OCI-LY3 (cell line): ENCODE results near the gene SH3RF3.

Source experiments
- H2AFZ ChIP-seq: fragments of 200-600, 300-600 bp; shearing (Covaris generic); 2 replicates; pipeline ENCODE4 v1.6.0; 2014; ENCODE audit warnings: antibody characterized with exemption, low read depth, low read length
- H3K27ac ChIP-seq: fragments of 200-600, 300-600 bp; sonication (generic); 2 replicates; pipeline ENCODE4 v1.5.1; 2014; ENCODE audit warnings: mild to moderate bottlenecking, low read length, moderate library complexity, mixed read lengths
- H3K27me3 ChIP-seq: fragments of 200-600, 300-600 bp; sonication (generic); 2 replicates; pipeline ENCODE4 v1.6.1; 2014; ENCODE audit warnings: low read depth, low read length, mixed read lengths
- H3K36me3 ChIP-seq: fragments of 200-600, 300-600 bp; sonication (generic); replicated peaks from 2 replicates; pipeline ENCODE3; 2014; ENCODE audit warnings: low read depth, low read length, mixed read lengths
- H3K4me1 ChIP-seq: fragments of 300-600, 200-600 bp; sonication (generic); 2 replicates; pipeline ENCODE4 v1.6.1; 2014; ENCODE audit warnings: low read length, mixed read lengths
- H3K4me2 ChIP-seq: fragments of 200-600, 300-600 bp; sonication (generic); 2 replicates; pipeline ENCODE4 v1.6.1; 2014; ENCODE audit warnings: low read length, mixed read lengths
- H3K4me3 ChIP-seq: fragments of 300-600, 200-600 bp; sonication (generic); 2 replicates; pipeline ENCODE4 v1.5.1; 2014; ENCODE audit warnings: antibody characterized with exemption, mild to moderate bottlenecking, low read length, moderate library complexity
- H3K79me2 ChIP-seq: fragments of 300-600, 200-600 bp; shearing (Covaris generic); 2 replicates; pipeline ENCODE4 v1.6.1; 2014; ENCODE audit warnings: mild to moderate bottlenecking, low read length, mixed read lengths
- H3K9ac ChIP-seq: fragments of 300-600, 200-600 bp; shearing (Covaris generic); 2 replicates; pipeline ENCODE4 v1.6.0; 2014; ENCODE audit warnings: mild to moderate bottlenecking, low read length, moderate library complexity
- H3K9me3 ChIP-seq: fragments of 200-600, 300-600 bp; shearing (Covaris generic); 2 replicates; pipeline ENCODE4 v1.6.1; 2014; ENCODE audit warnings: low read length, mixed read lengths; ENCODE audit not compliant: insufficient read depth
- H4K20me1 ChIP-seq: fragments of 200-600, 300-600 bp; sonication (generic); 2 replicates; pipeline ENCODE4 v1.6.1; 2016; ENCODE audit warnings: low read length, mixed read lengths; ENCODE audit not compliant: insufficient read depth
- CTCF ChIP-seq: fragments of 200-600, 300-600 bp; sonication (generic); IDR thresholded peaks from 2 replicates; pipeline ENCODE4 v1.5.1; 2014; ENCODE audit warnings: antibody characterized with exemption, low read length, low read depth
- EZH2phosphoT487 ChIP-seq: fragments of 200-600 bp; shearing (Covaris generic); IDR thresholded peaks from 2 replicates; pipeline ENCODE4 v1.6.1; 2018; ENCODE audit warnings: antibody characterized with exemption, mixed run types, low read depth

SH3RF3 gene

GRCh38 chr2:109209941-109210340 is 80.9 kb downstream of the SH3RF3 start:
- no peaks in the 10 kb centered on the region for H3K79me2 ChIP-seq

GRCh38 chr2:109210431-109211200 is 81.6 kb downstream of the SH3RF3 start:
- Histone ChIP-seq H3K79me2 (no peaks in the 10 kb centered on the region), H2AFZ (no peak overlapping the region), H3K4me2 (no peak overlapping the region), H3K36me3 (no peaks in the 10 kb centered on the region), H4K20me1 (no peaks in the 10 kb centered on the region), H3K27ac (no peak overlapping the region), H3K4me3 (no peak overlapping the region), H3K4me1 (no peaks in the 10 kb centered on the region), H3K9me3 (no peaks in the 10 kb centered on the region), H3K27me3 (peaks cover 20% of the 10 kb centered on the region), H3K9ac (no peak overlapping the region)
- no peak for TF ChIP-seq EZH2phosphoT487
- no peak for TF ChIP-seq CTCF

More at GRCh38 chr2:109209941-109210340, 80.9 kb downstream of the SH3RF3 start:
- Histone ChIP-seq H3K27me3 (peaks cover 20% of the 10 kb centered on the region), H3K9me3 (no peaks in the 10 kb centered on the region), H3K4me2 (no peak overlapping the region), H3K4me1 (no peaks in the 10 kb centered on the region), H4K20me1 (no peaks in the 10 kb centered on the region), H3K36me3 (no peaks in the 10 kb centered on the region), H3K27ac (no peak overlapping the region), H3K9ac (no peak overlapping the region), H3K4me3 (no peak overlapping the region), H2AFZ (no peak overlapping the region)
- no peak for TF ChIP-seq CTCF
- TF ChIP-seq EZH2phosphoT487 = no peak

GRCh38 chr2:109211315-109211714 is 82.3 kb downstream of the SH3RF3 start:
- Histone ChIP-seq H4K20me1 (no peaks in the 10 kb centered on the region), H3K36me3 (no peaks in the 10 kb centered on the region), H3K9me3 (no peaks in the 10 kb centered on the region), H2AFZ (no peak overlapping the region), H3K79me2 (no peaks in the 10 kb centered on the region), H3K4me2 (no peak overlapping the region), H3K4me3 (no peak overlapping the region), H3K27me3 (peaks cover 20% of the 10 kb centered on the region), H3K9ac (no peak overlapping the region), H3K27ac (no peak overlapping the region), H3K4me1 (no peaks in the 10 kb centered on the region)
- TF ChIP-seq EZH2phosphoT487 (no peak), CTCF (no peak)

- Histone ChIP-seq H3K4me1 (no peaks in the 10 kb centered on the region), H4K20me1 (no peaks in the 10 kb centered on the region), H3K4me3 (no peak overlapping the region), H3K27ac (no peak overlapping the region), H2AFZ (no peak overlapping the region), H3K9ac (no peak overlapping the region), H3K4me2 (no peak overlapping the region), H3K79me2 (no peaks in the 10 kb centered on the region), H3K36me3 (no peaks in the 10 kb centered on the region), H3K9me3 (no peaks in the 10 kb centered on the region), H3K27me3 (peaks cover 30% of the 10 kb centered on the region)
- TF ChIP-seq EZH2phosphoT487 (no peak), CTCF (no peak)
Observed at GRCh38 chr2:109212836-109213563, 84.0 kb downstream of the SH3RF3 start.
